Adrenal gland (tissue), 19 donors: ENCODE data around the gene CD22. TPM values are rescaled to one million over a fixed set of nuclear protein-coding genes. Genes with fewer than 3 reads are reported as not detected.
A peak's percentile ranks its signal among the peaks of the same experiment; 100 is the strongest.

Source experiments
- DNase-seq, 7 donors: peaks; one replicate each; pipeline ENCODE4 v3.0.0-alpha.2; 2019 to 2020
- H3K27ac ChIP-seq, 5 donors: fragments of 200-600 bp; sonication (generic) in 4 of 5; 1 replicate in 3 of 5; 2 replicates in 2 of 5; pipeline versions ENCODE4 v1.5.1 to v1.8.0; 2016 to 2020; ENCODE audit warnings: mild to moderate bottlenecking in 1 of 5
- H3K27me3 ChIP-seq: fragments of 200-600 bp; 2 replicates; pipeline ENCODE4 v1.8.0; 2021
- H3K36me3 ChIP-seq, 2 donors: fragments of 200-600 bp; replicated peaks in 1 of 2; 1 replicate in 1 of 2; 2 replicates in 1 of 2; pipeline versions ENCODE4 v1.5.1 to v1.8.0; 2018 to 2022
- H3K4me1 ChIP-seq, 2 donors: fragments of 200-600 bp; replicated peaks in 1 of 2; 1 replicate in 1 of 2; 2 replicates in 1 of 2; pipeline versions ENCODE4 v1.5.1 to v1.8.0; 2018 to 2021
- H3K4me3 ChIP-seq, 4 donors: fragments of 200-600 bp; sonication (generic) in 3 of 4; one replicate each; pipeline ENCODE4 v1.5.1; 2016 to 2018
- H3K9me3 ChIP-seq, 3 donors: fragments of 200-600 bp; sonication (generic) in 1 of 3; replicated peaks in 1 of 3; 1 replicate in 2 of 3; 2 replicates in 1 of 3; pipeline versions ENCODE4 v1.5.1 to v1.8.0; 2016 to 2021
- CTCF ChIP-seq, 6 experiments: fragments of 450-650 bp in 4 of 6; fragments of 200-600 bp in 2 of 6; sonication (generic) in 1 of 6; IDR thresholded peaks; 1 replicate in 5 of 6; 2 replicates in 1 of 6; pipeline versions ENCODE4 v1.5.1 to v1.8.0; 2016 to 2021; ENCODE audit warnings: antibody characterized with exemption in 6 of 6, mild to moderate bottlenecking in 2 of 6, moderate library complexity in 1 of 6
- POLR2A ChIP-seq, 2 donors: fragments of 450-650 bp; IDR thresholded peaks; one replicate each; pipeline ENCODE4 v1.6.1; 2017; ENCODE audit warnings: antibody characterized with exemption in 2 of 2, mild to moderate bottlenecking in 2 of 2, moderate library complexity in 1 of 2
- WGBS, 4 donors: extraction: QIAGEN DNeasy Blood & Tissue Kit in 2 of 4; methylation state at CpG; one replicate each; pipeline versions ENCODE4 v1.1.5 to v1.1.7; 2013 to 2017; 5-methylcytosine and 5-hydroxymethylcytosine counted together
- intact Hi-C, 2 donors: fragments of 100-400 bp; cut with DNase I; formaldehyde crosslinking; loops; one replicate each; pipeline versions ENCODE4 v1.14.1 to v1.15.0; 2022 to 2023
- long read RNA-seq, 10 donors: library from polyadenylated mRNA in 3 of 10; unstranded in 2 of 10; stranded (forward) in 1 of 10; transcript quantifications; one replicate each; pipeline ENCODE4 v2.0.0 and lab custom pipeline, GENCODE V29; 2021 to 2026
- polyA plus RNA-seq, 3 donors: library from polyadenylated mRNA; stranded (reverse); fragments of 200-250 nt in 2 of 3; fragments of 350-450 nt in 1 of 3; fragmentation: Illumina TruSeq in 1 of 3; extraction: RNeasy Lipid Tissue Mini Kit (QIAGEN cat#74804) in 1 of 3; gene quantifications; one replicate each; pipeline ENCODE4 v1.2.3, GENCODE V29; 2013 to 2014
- total RNA-seq, 9 donors: library from RNA; depleted of rRNA in 4 of 9; stranded (reverse); fragments of >200 nt in 4 of 9; fragments of 120-200 nt in 1 of 9; fragmentation: NEBNext Ultra II Directional in 1 of 9; extraction: Animal tissue kit (Norgen Biotek cat#: 25700) in 1 of 9; gene quantifications; one replicate each; pipeline versions ENCODE4 v1.1.0 to v1.2.4, GENCODE V29; 2013 to 2023
- donor health status: healthy with polysubstance abuse.
- donor health status: Bipolar disorder and iron deficiency.
- donor health status: DM: yes; HTN: yes; CAD: no.
- donor health status: DM: no; HTN: no; CAD: no.
- donor health status: DM: no; HTN: no; CAD: no.
- donor health status: DM: yes; HTN: yes; CAD: no.

The CD22 gene
- 10 to 100 TPM in 2 of 9 donors, 1 to 10 TPM in 7; 1.8 to 16.1 (median 7.3) TPM for total RNA-seq
- polyA plus RNA-seq = 1 to 10 TPM; 3.5 to 6.4 (median 4.2) TPM
- long read RNA-seq, donor 1 = 0 reads
- long read RNA-seq, donor 2, partial matches to known transcripts = 0 of 2 reads
- long read RNA-seq, donor 2, other reads (novel, unspliced or antisense) = 0 of 2 reads
- long read RNA-seq, donor 3 = 0 reads
- long read RNA-seq, donor 4, partial matches to known transcripts = 0 of 2 reads
- long read RNA-seq, donor 4, other reads (novel, unspliced or antisense) = 2 of 2 reads
- long read RNA-seq, donor 5, partial matches to known transcripts = 0 of 4 reads
- long read RNA-seq, donor 5, other reads (novel, unspliced or antisense) = 4 of 4 reads
- long read RNA-seq, donor 6 = 0 reads
- long read RNA-seq, donor 7 = 0 reads
- long read RNA-seq, donor 8, partial matches to known transcripts = 0 of 1 reads
- long read RNA-seq, donor 8, other reads (novel, unspliced or antisense) = 0 of 1 reads
- long read RNA-seq, donor 9, partial matches to known transcripts = 0 of 1 reads
- long read RNA-seq, donor 9, other reads (novel, unspliced or antisense) = 0 of 1 reads
- long read RNA-seq, donor 10 = 0 reads

- no peaks in the 10 kb centered on the region for H3K36me3 ChIP-seq
- no peak within 1 kb of the TSS for H3K27ac ChIP-seq
- intact Hi-C loops = no loop called here
- TF ChIP-seq POLR2A (IDR thresholded peaks at IDR 0.05) (no peak), CTCF (IDR thresholded peaks at IDR 0.05) (no peak)
- H3K4me1 ChIP-seq = no peaks in the 10 kb centered on the region
- WGBS, 4 donors = 71 to 82% (median 75%) methylated on average over 12 of the region's 12 CpGs
- no peak within 1 kb of the TSS for H3K4me3 ChIP-seq
- H3K27me3 ChIP-seq = no peaks in the 10 kb centered on the region
- DNase-seq = no peak
- H3K9me3 ChIP-seq = no peaks in the 10 kb centered on the region
Observed at GRCh38 chr19:35328851-35329285, at the start of gene CD22. TSS of gene CD22 (plus strand) at chr19:35329187. CDS start at chr19:35332041, 2,854 bp downstream.

DNA sequence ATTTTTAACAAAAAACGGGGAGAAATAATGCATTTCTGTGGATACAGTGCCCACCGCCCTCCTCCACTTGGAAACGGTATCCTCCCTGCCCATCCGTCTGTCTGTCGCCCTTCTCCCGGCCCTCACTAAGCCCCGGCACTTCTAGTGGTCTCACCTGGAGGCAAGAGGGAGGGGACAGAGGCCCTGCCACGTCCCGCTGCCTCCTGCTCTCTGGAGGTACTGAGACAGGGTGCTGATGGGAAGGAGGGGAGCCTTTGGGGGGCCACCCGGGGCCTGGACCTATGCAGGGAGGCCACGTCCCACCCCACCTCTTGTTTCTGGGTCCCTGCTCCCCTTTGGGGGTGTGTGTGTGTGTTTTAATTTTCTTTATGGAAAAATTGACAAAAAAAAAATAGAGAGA is 49.6 kb upstream of the CD22 start:
- Histone ChIP-seq H3K27ac (peak overlapping the region in 4 of 5 donors; percentile 54 to 89 (median 78)), H3K36me3 (peaks cover 0 to 45% of the 10 kb centered on the region in 2 donors), H3K9me3 (no peaks in the 10 kb centered on the region), H3K4me1 (peaks cover 11 to 15% of the 10 kb centered on the region in 2 donors), H3K27me3 (no peaks in the 10 kb centered on the region), H3K4me3 (no peak overlapping the region)
- TF ChIP-seq CTCF (IDR thresholded peaks at IDR 0.05) = no peak
- no peak for TF ChIP-seq POLR2A (IDR thresholded peaks at IDR 0.05)
- intact Hi-C loops = loop anchor here in 1 of 2 donors (10.0 kb wide), 1 partner anchor 185 kb away; no protein-coding TSS in a partner anchor
- no peak for DNase-seq
- 63 to 79% (median 72%) methylated on average over 11 of the region's 11 CpGs for WGBS, 4 donors

DNA sequence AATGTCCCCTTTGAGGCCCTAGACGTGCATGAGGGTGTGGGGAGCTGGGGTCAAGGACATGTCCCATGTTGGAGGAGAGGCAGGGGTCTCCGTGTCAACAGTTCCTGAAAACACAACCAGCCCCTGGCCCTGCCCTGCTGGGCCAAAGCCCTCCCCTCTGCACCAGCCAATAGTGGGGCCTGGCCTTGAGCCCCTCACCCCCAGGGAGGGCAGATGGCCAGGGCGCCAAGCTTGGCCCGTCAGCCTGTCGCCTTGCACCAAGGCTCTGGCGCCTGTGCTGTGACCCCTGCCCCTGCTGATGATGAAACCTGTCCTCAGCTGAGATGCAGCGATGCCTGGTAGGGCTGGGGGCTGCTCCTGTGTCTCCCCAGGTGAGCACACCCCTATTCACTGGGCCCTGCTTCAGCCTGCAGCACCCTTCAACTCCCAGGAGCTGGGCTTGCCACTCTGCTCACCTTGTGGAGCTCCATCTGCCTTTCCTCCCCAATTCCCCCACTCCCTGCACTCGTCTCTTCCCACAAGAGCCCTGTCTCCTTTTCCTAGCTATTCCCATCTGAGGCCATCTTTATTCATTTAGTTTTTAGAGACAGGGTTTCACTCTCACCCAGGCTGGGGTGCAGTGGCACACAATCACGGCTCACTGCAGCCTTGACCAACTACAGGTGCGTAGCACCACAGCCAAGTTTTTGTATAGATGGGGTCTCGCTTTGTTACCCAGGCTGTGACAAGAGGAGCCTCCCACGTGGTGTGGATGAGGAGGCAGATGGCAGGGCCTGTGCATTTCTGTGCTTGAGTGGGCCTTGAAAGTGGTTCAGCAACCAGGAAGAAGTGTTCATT is 48.8 kb upstream of the CD22 start:
- Histone ChIP-seq H3K27me3 (no peaks in the 10 kb centered on the region), H3K36me3 (peaks cover 0 to 37% of the 10 kb centered on the region in 2 donors), H3K4me1 (peaks cover 11 to 15% of the 10 kb centered on the region in 2 donors), H3K27ac (no peak overlapping the region), H3K9me3 (no peaks in the 10 kb centered on the region), H3K4me3 (no peak overlapping the region)
- TF ChIP-seq CTCF (IDR thresholded peaks at IDR 0.05) = no peak
- no peak for TF ChIP-seq POLR2A (IDR thresholded peaks at IDR 0.05)
- WGBS, 4 donors = 45 to 77% (median 52%) methylated on average over 6 to 12 of the region's 12 CpGs
- intact Hi-C loops = loop anchor here in 1 of 2 donors (10.0 kb wide), 1 partner anchor 185 kb away; no protein-coding TSS in a partner anchor
- DNase-seq = peak in 1 of 7 donors; percentile 35

DNA sequence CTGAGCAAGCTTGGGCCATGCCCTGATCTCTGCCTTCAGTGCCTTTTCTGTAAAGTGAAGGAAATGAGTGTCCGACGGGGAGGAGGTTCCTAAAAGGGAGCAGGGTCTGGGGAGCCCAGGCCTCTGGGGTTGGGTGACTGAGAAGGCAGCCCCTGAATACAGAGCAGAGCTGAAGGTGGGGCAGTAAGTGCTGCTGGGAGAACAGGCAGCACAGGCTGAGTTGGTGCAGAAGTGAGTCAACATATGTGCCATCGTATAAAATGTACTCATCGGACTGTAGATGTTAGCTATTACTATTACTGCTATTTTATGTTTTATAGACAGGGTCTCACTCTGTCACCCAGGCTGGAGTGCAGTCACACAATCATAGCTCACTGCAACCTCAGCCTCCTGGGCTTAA is 47.7 kb upstream of the CD22 start:
- no peak overlapping the region for H3K27ac ChIP-seq
- peaks cover 0 to 27% of the 10 kb centered on the region in 2 donors for H3K36me3 ChIP-seq
- intact Hi-C loops = no loop called here
- DNase-seq = no peak
- no peak for TF ChIP-seq CTCF (IDR thresholded peaks at IDR 0.05)
- no peak for TF ChIP-seq POLR2A (IDR thresholded peaks at IDR 0.05)
- H3K4me3 ChIP-seq = no peak overlapping the region
- H3K4me1 ChIP-seq = peaks cover 11 to 15% of the 10 kb centered on the region in 2 donors
- 68 to 89% (median 76%) methylated on average over 4 of the region's 4 CpGs for WGBS, 4 donors
- H3K9me3 ChIP-seq = no peaks in the 10 kb centered on the region
- H3K27me3 ChIP-seq = no peaks in the 10 kb centered on the region
